Measurements from ENCODE around the gene CSTF2.

- no peak for TF ChIP-seq CTCF (conservative IDR thresholded peaks at IDR 0.05; ENCODE audit: low read depth, low read length)
- no peak for TF ChIP-seq POLR2A (IDR thresholded peaks at IDR 0.05; ENCODE audit: low read depth, low read length)
- TF ChIP-seq MXI1 (IDR thresholded peaks at IDR 0.05; ENCODE audit: borderline replicate concordance, low read depth, low read length) = no peak
- no peak for TF ChIP-seq RCOR1 (IDR thresholded peaks at IDR 0.05; ENCODE audit: insufficient replicate concordance, low read length)
- TF ChIP-seq CEBPB (IDR thresholded peaks at IDR 0.05; ENCODE audit: low read depth, low read length) = no peak
- TF ChIP-seq ELK1 (IDR thresholded peaks at IDR 0.05; ENCODE audit: borderline replicate concordance, low read depth, low read length) = no peak
- no peak for TF ChIP-seq NFE2L2 (IDR thresholded peaks at IDR 0.05; ENCODE audit: low read depth, low read length)
- no peak for TF ChIP-seq RAD21 (IDR thresholded peaks at IDR 0.05; ENCODE audit: low read length)
- no peak for TF ChIP-seq RFX5 (IDR thresholded peaks at IDR 0.05; ENCODE audit: low read depth, low read length)
- no peak for TF ChIP-seq USF2 (IDR thresholded peaks at IDR 0.05; ENCODE audit: low read depth, low read length)
- no peak for TF ChIP-seq FOS (IDR thresholded peaks at IDR 0.05; ENCODE audit: low read depth, low read length)
- TF ChIP-seq CHD1 (IDR thresholded peaks at IDR 0.05; ENCODE audit: low read depth, low read length) = no peak
Observed at GRCh38 chrX:100864657-100865391, 44.6 kb downstream of the CSTF2 start.
